HEK293T (cell line): ENCODE results near the gene BAHD1.
A peak's percentile ranks its signal among the peaks of the same experiment; 100 is the strongest.

Experiments used
- CTCF ChIA-PET: fragments of 350-600 bp; formaldehyde crosslinking; extraction: SDS; loops from one replicate; lab custom pipeline; 2021; ENCODE audit warnings: antibody characterized with exemption, inconsistent platforms; lab: Yijun Ruan, JAX
- POLR2A ChIA-PET: fragments of 350-600 bp; formaldehyde crosslinking; extraction: SDS; loops from one replicate; lab custom pipeline; 2020; ENCODE audit warnings: antibody characterized with exemption, inconsistent platforms; lab: Yijun Ruan, JAX
- DNase-seq: peaks from one replicate; pipeline ENCODE4 v3.0.0; 2012; ENCODE audit warnings: mixed read lengths; ENCODE audit errors: extremely low spot score
- ARNT ChIP-seq: fragments of 450-650 bp; IDR thresholded peaks from 2 replicates; pipeline ENCODE4 v1.6.1; 2017; ENCODE audit warnings: mild to moderate bottlenecking
- BHLHE40 ChIP-seq: fragments of 450-650 bp; IDR thresholded peaks from 2 replicates; pipeline ENCODE4 v1.6.1; 2016; ENCODE audit warnings: mild to moderate bottlenecking, moderate library complexity, borderline replicate concordance
- CTBP1 ChIP-seq: fragments of 450-650 bp; IDR thresholded peaks from 2 replicates; pipeline ENCODE4 v1.6.1; 2016; ENCODE audit warnings: borderline replicate concordance
- ELF4 ChIP-seq: fragments of 450-650 bp; IDR thresholded peaks from 2 replicates; pipeline ENCODE4 v1.6.1; 2017; ENCODE audit warnings: antibody characterized with exemption
- FOXA1 ChIP-seq: fragments of 450-650 bp; IDR thresholded peaks from 2 replicates; pipeline ENCODE4 v1.6.1; 2016; ENCODE audit warnings: mild to moderate bottlenecking
- FOXK2 ChIP-seq: fragments of 450-650 bp; IDR thresholded peaks from 2 replicates; pipeline ENCODE4 v1.6.1; 2016; ENCODE audit warnings: mild to moderate bottlenecking
- FOXM1 ChIP-seq: fragments of 450-650 bp; IDR thresholded peaks from 2 replicates; pipeline ENCODE4 v1.6.1; 2017; ENCODE audit warnings: mild to moderate bottlenecking, borderline replicate concordance
- HDGF ChIP-seq: fragments of 450-650 bp; IDR thresholded peaks from 2 replicates; pipeline ENCODE4 v1.6.1; 2017; ENCODE audit warnings: antibody characterized with exemption, borderline replicate concordance
- L3MBTL2 ChIP-seq: fragments of 450-650 bp; conservative IDR thresholded peaks from 2 replicates; pipeline ENCODE4 v1.6.1; 2016; ENCODE audit warnings: mild to moderate bottlenecking
- LEF1 ChIP-seq: fragments of 450-650 bp; IDR thresholded peaks from 2 replicates; pipeline ENCODE4 v1.6.1; 2017; ENCODE audit warnings: mild to moderate bottlenecking, borderline replicate concordance
- NFRKB ChIP-seq: fragments of 450-650 bp; IDR thresholded peaks from 2 replicates; pipeline ENCODE4 v1.6.1; 2016; ENCODE audit warnings: mild to moderate bottlenecking, moderate library complexity
- PKNOX1 ChIP-seq: fragments of 450-650 bp; IDR thresholded peaks from 2 replicates; pipeline ENCODE4 v1.6.1; 2016
- SP1 ChIP-seq: fragments of 450-650 bp; IDR thresholded peaks from 2 replicates; pipeline ENCODE4 v1.6.1; 2017
- SUZ12 ChIP-seq: fragments of 450-650 bp; IDR thresholded peaks from 2 replicates; pipeline ENCODE4 v1.6.1; 2016; ENCODE audit warnings: mild to moderate bottlenecking
- TARDBP ChIP-seq: fragments of 450-650 bp; IDR thresholded peaks from 2 replicates; pipeline ENCODE4 v1.6.1; 2016
- ZNF384 ChIP-seq: fragments of 450-650 bp; IDR thresholded peaks from 2 replicates; pipeline ENCODE4 v1.6.1; 2016

Gene BAHD1

GRCh38 chr15:40470423-40471104 lies 29.8 kb downstream of the BAHD1 start, which contains the start of gene CHST14:
Gene CHST14 (plus strand): TSS chr15:40470984. CDS start chr15:40471214, 230 bp downstream.
- TF ChIP-seq SUZ12: no peak
- peak; percentile 53 for DNase-seq
- ChIA-PET POLR2A (interaction anchor here (0.6 to 1.5 kb wide), 4 partner anchors 12 to 98 kb away, joined by 3 to 4 read pairs (median 3); partner anchors contain the start of gene RPUSD2), CTCF (no interaction called here)

DNA sequence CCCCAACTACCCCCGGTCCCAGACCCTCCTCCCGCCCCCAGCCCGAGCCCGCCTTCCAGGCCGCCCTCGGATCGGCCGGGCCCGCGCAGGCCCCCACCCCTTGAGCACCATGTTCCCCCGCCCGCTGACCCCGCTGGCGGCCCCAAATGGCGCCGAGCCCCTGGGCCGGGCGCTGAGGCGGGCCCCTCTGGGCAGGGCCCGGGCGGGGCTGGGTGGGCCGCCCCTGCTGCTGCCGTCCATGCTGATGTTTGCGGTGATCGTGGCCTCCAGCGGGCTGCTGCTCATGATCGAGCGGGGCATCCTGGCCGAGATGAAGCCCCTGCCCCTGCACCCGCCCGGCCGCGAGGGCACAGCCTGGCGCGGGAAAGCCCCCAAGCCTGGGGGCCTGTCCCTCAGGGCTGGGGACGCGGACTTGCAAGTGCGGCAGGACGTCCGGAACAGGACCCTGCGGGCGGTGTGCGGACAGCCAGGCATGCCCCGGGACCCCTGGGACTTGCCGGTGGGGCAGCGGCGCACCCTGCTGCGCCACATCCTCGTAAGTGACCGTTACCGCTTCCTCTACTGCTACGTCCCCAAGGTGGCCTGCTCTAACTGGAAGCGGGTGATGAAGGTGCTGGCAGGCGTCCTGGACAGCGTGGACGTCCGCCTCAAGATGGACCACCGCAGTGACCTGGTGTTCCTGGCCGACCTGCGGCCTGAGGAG lies 30.5 kb downstream of the BAHD1 start:
- CTCF ChIA-PET: no interaction called here
- POLR2A ChIA-PET: interaction anchor here (1.0 to 1.5 kb wide), 2 partner anchors 32 to 98 kb away, joined by 3 to 4 read pairs; partner anchors contain the start of gene RPUSD2
- no peak for DNase-seq
- TF ChIP-seq TARDBP (no peak), ARNT (no peak), ZNF384 (no peak), HDGF (no peak), ELF4 (no peak), L3MBTL2 (no peak), NFRKB (no peak), PKNOX1 (no peak), FOXA1 (no peak), CTBP1 (no peak), LEF1 (no peak), SP1 (no peak), BHLHE40 (no peak), FOXK2 (no peak), SUZ12 (no peak), FOXM1 (no peak)

- no peak for TF ChIP-seq CTBP1
- no peak for TF ChIP-seq SUZ12
- TF ChIP-seq FOXM1: no peak
- no peak for TF ChIP-seq HDGF
- TF ChIP-seq SP1: no peak
- TF ChIP-seq ZNF384: no peak
- TF ChIP-seq FOXK2: no peak
- TF ChIP-seq NFRKB: no peak
- no peak for TF ChIP-seq LEF1
- DNase-seq: no peak
- POLR2A ChIA-PET: no interaction called here
- CTCF ChIA-PET: no interaction called here
Observed at GRCh38 chr15:40471808-40472150, 31.0 kb downstream of the BAHD1 start.

GRCh38 chr15:40472171-40472727 lies 31.5 kb downstream of the BAHD1 start:
- ChIA-PET CTCF (no interaction called here), POLR2A (no interaction called here)
- DNase-seq: no peak
- TF ChIP-seq ZNF384: no peak
- no peak for TF ChIP-seq SP1

DNA sequence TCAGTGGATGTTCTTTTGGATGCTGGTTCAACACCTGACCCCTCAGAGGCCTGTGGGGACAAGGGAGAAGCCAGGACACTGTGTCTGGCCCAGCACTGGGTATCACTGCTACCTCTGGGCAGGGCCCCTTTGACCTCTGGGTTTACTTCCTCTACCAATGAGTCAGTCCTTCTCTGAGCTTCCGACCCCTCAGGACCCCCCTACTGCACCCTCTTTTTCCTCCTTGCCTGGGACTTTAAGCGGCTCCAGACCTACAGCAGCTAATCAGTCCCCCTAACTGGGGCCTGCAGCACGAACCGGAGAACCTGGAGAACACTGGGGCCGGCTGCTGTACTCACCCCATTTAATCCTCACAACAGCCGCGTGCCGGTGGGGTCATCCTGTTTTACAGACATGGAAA lies 33.8 kb downstream of the BAHD1 start:
- CTCF ChIA-PET: no interaction called here
- POLR2A ChIA-PET: no interaction called here
- TF ChIP-seq L3MBTL2 (no peak), SUZ12 (no peak), CTBP1 (no peak), FOXA1 (no peak), HDGF (no peak), BHLHE40 (no peak), PKNOX1 (no peak), ZNF384 (no peak), SP1 (no peak), TARDBP (no peak), ARNT (no peak)
- no peak for DNase-seq

DNA sequence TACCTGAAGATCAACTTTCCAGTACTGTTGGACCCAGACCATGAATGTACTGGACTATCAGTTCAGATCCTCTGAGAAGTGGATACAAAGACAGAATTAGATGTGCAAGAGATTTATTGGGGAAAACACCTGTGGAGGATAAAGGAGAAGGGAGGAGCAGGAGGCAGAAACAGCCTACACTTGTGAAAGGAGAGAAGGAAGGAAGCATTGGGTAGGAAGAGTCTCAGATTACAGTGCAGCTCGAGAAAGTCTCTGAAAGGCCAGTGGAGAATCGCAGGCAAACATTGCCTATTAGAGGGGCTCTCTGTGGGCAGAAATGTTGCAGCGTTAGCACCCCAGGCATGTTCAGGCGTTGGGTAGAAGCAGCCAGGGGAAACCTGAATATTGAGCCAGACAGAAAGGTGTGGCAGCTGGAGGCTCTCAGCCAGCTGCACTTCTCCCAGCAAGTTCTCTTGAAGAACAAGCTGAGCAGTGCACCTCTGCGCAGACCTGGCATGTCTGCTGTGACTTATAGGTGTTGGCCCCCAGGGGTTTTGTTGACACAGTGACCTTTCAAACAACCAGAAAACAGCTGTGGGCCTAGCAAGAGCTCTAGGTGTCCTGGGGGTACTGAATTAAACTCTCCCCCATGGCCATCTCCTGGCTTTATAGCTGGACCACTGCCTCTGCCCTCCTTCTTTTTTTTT lies 37.0 kb downstream of the BAHD1 start:
- ChIA-PET CTCF (interaction anchor here (0.6 to 1.3 kb wide), 2 partner anchors 28 to 152 kb away, joined by 3 to 6 read pairs; no protein-coding TSS in a partner anchor), POLR2A (interaction anchor here (1.0 to 1.9 kb wide), 2 partner anchors 29 to 87 kb away, joined by 3 to 7 read pairs; partner anchors contain the start of gene CCDC32)
- no peak for TF ChIP-seq ZNF384
- TF ChIP-seq CTBP1: no peak
- TF ChIP-seq TARDBP: no peak
- TF ChIP-seq SUZ12: no peak
- no peak for TF ChIP-seq ELF4
- TF ChIP-seq PKNOX1: no peak
- TF ChIP-seq HDGF: no peak
- TF ChIP-seq NFRKB: no peak
- no peak for TF ChIP-seq FOXK2
- DNase-seq: no peak
